HepG2 (cell line): Measurements from ENCODE around the gene ABCD1. TPM values are rescaled to one million over a fixed set of nuclear protein-coding genes. Genes with fewer than 3 reads are reported as not detected.

Source experiments
- EP300 ChIP-seq, 3 experiments: sonication (generic) in 1 of 3; formaldehyde crosslinking in 1 of 3; IDR thresholded peaks; 2 replicates each; pipeline versions ENCODE4 v1.5.1 to v1.6.1; 2011 to 2020; ENCODE audit warnings: low read depth in 2 of 3, low read length in 2 of 3, borderline replicate concordance in 1 of 3, improper control_type of control experiment in 1 of 3, mild to moderate bottlenecking in 1 of 3, missing genetic modification reagents in 1 of 3, moderate library complexity in 1 of 3
- MAZ ChIP-seq, 2 experiments: sonication (generic) in 1 of 2; formaldehyde crosslinking in 1 of 2; IDR thresholded peaks; 2 replicates each; pipeline versions ENCODE4 v1.5.0 to v1.6.1; 2012 to 2020; ENCODE audit warnings: low read depth in 2 of 2, mild to moderate bottlenecking in 2 of 2, borderline replicate concordance in 1 of 2, improper control_type of control experiment in 1 of 2, low read length in 1 of 2, missing genetic modification reagents in 1 of 2, moderate library complexity in 1 of 2
- NR2F1 ChIP-seq, 2 experiments: fragments of 450-650 bp in 1 of 2; formaldehyde crosslinking in 1 of 2; IDR thresholded peaks; 2 replicates each; pipeline versions ENCODE4 v1.5.0 to v1.6.1; 2016 to 2020; ENCODE audit warnings: mild to moderate bottlenecking in 1 of 2, missing compliant biosample characterization in 1 of 2, missing genetic modification reagents in 1 of 2, moderate library complexity in 1 of 2
- SP140L ChIP-seq: sonication (generic); formaldehyde crosslinking; IDR thresholded peaks from 2 replicates; pipeline ENCODE4 v1.4.0; 2020; ENCODE audit warnings: missing genetic modification reagents, borderline replicate concordance
- SRF ChIP-seq: IDR thresholded peaks from 2 replicates; pipeline ENCODE4 v1.6.1; 2011; ENCODE audit warnings: mild to moderate bottlenecking, low read depth, low read length, moderate library complexity
- TP53 ChIP-seq: sonication (generic); formaldehyde crosslinking; conservative IDR thresholded peaks from 2 replicates; pipeline ENCODE4 v1.4.0; 2020; ENCODE audit warnings: missing genetic modification reagents
- ZNF572 ChIP-seq: sonication (generic); formaldehyde crosslinking; IDR thresholded peaks from 2 replicates; pipeline ENCODE4 v1.5.1; 2020; ENCODE audit warnings: mild to moderate bottlenecking, missing genetic modification reagents
- polyA plus RNA-seq, 8 experiments: library from polyadenylated mRNA; depleted of rRNA in 3 of 8; stranded (reverse) in 7 of 8; unstranded in 1 of 8; fragments of >200 nt; fragmentation: Illumina TruSeq in 4 of 8; extraction: Trizol in 4 of 8; gene quantifications; 2 replicates each; pipeline versions ENCODE4 v1.2.1 to v1.2.3, GENCODE V29; 2011 to 2016; ENCODE audit warnings: low read depth in 4 of 8, missing spikeins in 1 of 8, mixed read lengths in 1 of 8; ENCODE audit not compliant: insufficient read depth in 1 of 8
- total RNA-seq, 5 experiments: library from RNA; depleted of rRNA; stranded (reverse); fragments of >200 nt; fragmentation: Illumina TruSeq; extraction: Trizol; gene quantifications; 2 replicates each; pipeline ENCODE4 v1.2.3, GENCODE V29; 2016; ENCODE audit warnings: low read depth in 1 of 5
- TF ChIP-seq, protein P1 (sequence below): sonication (generic); formaldehyde crosslinking; conservative IDR thresholded peaks from 2 replicates; pipeline ENCODE4 v1.4.0; 2020; ENCODE audit warnings: missing genetic modification reagents
- TF ChIP-seq, protein P2 (sequence below): sonication (generic); formaldehyde crosslinking; IDR thresholded peaks from 2 replicates; pipeline ENCODE4 v1.5.1; 2020; ENCODE audit warnings: missing genetic modification reagents, mild to moderate bottlenecking, borderline replicate concordance
- TF ChIP-seq, protein P3 (sequence below): sonication (generic); formaldehyde crosslinking; IDR thresholded peaks from 2 replicates; pipeline ENCODE4 v1.4.0; 2020; ENCODE audit warnings: missing genetic modification reagents
- TF ChIP-seq, protein P4 (sequence below): sonication (generic); formaldehyde crosslinking; IDR thresholded peaks from 2 replicates; pipeline ENCODE4 v1.4.0; 2020; ENCODE audit warnings: missing genetic modification reagents
- TF ChIP-seq, protein P5 (sequence below): sonication (generic); formaldehyde crosslinking; IDR thresholded peaks from 2 replicates; pipeline ENCODE4 v1.4.0; 2020; ENCODE audit warnings: missing genetic modification reagents
- TF ChIP-seq, protein P6 (sequence below): sonication (generic); formaldehyde crosslinking; IDR thresholded peaks from 2 replicates; pipeline ENCODE4 v1.8.0; 2022; ENCODE audit warnings: missing genetic modification reagents, mild to moderate bottlenecking, borderline replicate concordance

The ABCD1 gene
- total and polyA plus RNA-seq, 2 of the 13 experiments (the other 11 are each of a cell fraction or from before 2014, with no cell fraction given), result 11.4 to 15.9 TPM

DNA sequence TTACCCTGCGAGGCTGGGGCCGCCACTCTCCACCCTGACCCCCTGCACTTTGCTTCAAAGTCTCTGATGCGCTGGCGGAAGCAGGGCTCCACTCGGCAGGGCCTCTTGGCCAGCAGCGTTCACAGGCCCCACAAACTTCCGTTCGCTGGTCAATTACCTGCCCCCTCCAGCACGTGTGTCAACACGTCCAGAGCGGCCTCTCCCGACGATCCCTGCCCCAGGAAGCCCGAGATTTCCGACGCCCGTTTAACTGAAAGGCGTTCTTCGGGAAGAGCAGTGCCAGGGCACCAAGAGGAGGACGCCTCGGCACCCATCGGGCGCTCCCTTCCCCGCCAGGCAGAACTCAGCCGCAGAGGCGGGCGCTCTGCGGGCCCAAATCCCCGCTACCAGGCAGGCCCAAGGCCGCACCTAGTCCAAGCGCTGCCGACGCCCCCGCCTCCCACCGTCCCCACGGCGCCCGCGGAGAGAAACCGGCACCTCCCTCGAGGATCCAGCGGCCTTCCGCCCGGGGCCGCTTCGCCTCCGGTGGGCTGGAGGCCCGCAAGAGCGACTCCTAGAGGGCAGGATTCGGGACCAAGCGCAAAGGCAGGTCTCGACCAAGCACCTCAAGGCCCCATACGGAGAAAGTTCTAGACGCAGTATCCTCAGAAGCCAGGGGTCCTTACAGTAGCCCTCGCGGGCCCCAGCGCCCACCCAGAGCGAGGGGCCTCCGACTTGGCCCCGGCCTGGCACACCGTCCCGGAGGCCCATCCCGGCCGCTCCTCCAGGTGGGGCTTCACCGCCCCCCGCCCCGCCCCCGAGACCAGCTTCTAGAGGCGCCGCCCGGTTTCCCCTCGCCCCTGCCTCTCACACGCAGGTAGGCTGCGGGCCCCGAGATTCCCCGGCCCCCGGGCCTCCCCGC is 1.1 kb upstream of the ABCD1 start (continued):
- TF ChIP-seq NR2F1 (CRISPR knock-in tag; IDR thresholded peaks at IDR 0.05) (0 out of 4 replicates have a peak, but pooled peaks of 1 of the 2 experiments have one; percentile 12), ZNF572 (CRISPR knock-in tag) (no peak), EP300 (IDR thresholded peaks at IDR 0.05; ENCODE audit: low read depth in 2 of 2, low read length in 2 of 2) (0 out of 4 replicates have a peak, but pooled peaks of 1 of the 2 experiments have one; percentile 18), EP300 (CRISPR knock-in tag; IDR thresholded peaks at IDR 0.05; ENCODE audit: borderline replicate concordance) (no peak), MAZ (IDR thresholded peaks at IDR 0.05; ENCODE audit: borderline replicate concordance, low read depth, low read length) (no peak), MAZ (CRISPR knock-in tag; IDR thresholded peaks at IDR 0.05; ENCODE audit: low read depth) (peak; percentile 70; the same call in 1 of the 2 replicates), SP140L (no peak), TP53 (CRISPR knock-in tag) (no peak), SRF (no peak)
- TF ChIP-seq, protein P1, sequence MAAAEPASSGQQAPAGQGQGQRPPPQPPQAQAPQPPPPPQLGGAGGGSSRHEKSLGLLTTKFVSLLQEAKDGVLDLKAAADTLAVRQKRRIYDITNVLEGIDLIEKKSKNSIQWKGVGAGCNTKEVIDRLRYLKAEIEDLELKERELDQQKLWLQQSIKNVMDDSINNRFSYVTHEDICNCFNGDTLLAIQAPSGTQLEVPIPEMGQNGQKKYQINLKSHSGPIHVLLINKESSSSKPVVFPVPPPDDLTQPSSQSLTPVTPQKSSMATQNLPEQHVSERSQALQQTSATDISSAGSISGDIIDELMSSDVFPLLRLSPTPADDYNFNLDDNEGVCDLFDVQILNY (CRISPR knock-in tag), result no peak
- TF ChIP-seq, protein P2, sequence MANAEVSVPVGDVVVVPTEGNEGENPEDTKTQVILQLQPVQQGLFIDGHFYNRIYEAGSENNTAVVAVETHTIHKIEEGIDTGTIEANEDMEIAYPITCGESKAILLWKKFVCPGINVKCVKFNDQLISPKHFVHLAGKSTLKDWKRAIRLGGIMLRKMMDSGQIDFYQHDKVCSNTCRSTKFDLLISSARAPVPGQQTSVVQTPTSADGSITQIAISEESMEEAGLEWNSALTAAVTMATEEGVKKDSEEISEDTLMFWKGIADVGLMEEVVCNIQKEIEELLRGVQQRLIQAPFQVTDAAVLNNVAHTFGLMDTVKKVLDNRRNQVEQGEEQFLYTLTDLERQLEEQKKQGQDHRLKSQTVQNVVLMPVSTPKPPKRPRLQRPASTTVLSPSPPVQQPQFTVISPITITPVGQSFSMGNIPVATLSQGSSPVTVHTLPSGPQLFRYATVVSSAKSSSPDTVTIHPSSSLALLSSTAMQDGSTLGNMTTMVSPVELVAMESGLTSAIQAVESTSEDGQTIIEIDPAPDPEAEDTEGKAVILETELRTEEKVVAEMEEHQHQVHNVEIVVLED, result peak; percentile 50
- TF ChIP-seq, protein P3, sequence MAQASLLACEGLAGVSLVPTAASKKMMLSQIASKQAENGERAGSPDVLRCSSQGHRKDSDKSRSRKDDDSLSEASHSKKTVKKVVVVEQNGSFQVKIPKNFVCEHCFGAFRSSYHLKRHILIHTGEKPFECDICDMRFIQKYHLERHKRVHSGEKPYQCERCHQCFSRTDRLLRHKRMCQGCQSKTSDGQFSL (CRISPR knock-in tag), result no peak
- TF ChIP-seq, protein P4, sequence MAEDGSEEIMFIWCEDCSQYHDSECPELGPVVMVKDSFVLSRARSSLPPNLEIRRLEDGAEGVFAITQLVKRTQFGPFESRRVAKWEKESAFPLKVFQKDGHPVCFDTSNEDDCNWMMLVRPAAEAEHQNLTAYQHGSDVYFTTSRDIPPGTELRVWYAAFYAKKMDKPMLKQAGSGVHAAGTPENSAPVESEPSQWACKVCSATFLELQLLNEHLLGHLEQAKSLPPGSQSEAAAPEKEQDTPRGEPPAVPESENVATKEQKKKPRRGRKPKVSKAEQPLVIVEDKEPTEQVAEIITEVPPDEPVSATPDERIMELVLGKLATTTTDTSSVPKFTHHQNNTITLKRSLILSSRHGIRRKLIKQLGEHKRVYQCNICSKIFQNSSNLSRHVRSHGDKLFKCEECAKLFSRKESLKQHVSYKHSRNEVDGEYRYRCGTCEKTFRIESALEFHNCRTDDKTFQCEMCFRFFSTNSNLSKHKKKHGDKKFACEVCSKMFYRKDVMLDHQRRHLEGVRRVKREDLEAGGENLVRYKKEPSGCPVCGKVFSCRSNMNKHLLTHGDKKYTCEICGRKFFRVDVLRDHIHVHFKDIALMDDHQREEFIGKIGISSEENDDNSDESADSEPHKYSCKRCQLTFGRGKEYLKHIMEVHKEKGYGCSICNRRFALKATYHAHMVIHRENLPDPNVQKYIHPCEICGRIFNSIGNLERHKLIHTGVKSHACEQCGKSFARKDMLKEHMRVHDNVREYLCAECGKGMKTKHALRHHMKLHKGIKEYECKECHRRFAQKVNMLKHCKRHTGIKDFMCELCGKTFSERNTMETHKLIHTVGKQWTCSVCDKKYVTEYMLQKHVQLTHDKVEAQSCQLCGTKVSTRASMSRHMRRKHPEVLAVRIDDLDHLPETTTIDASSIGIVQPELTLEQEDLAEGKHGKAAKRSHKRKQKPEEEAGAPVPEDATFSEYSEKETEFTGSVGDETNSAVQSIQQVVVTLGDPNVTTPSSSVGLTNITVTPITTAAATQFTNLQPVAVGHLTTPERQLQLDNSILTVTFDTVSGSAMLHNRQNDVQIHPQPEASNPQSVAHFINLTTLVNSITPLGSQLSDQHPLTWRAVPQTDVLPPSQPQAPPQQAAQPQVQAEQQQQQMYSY (CRISPR knock-in tag), result no peak
- TF ChIP-seq, protein P5, sequence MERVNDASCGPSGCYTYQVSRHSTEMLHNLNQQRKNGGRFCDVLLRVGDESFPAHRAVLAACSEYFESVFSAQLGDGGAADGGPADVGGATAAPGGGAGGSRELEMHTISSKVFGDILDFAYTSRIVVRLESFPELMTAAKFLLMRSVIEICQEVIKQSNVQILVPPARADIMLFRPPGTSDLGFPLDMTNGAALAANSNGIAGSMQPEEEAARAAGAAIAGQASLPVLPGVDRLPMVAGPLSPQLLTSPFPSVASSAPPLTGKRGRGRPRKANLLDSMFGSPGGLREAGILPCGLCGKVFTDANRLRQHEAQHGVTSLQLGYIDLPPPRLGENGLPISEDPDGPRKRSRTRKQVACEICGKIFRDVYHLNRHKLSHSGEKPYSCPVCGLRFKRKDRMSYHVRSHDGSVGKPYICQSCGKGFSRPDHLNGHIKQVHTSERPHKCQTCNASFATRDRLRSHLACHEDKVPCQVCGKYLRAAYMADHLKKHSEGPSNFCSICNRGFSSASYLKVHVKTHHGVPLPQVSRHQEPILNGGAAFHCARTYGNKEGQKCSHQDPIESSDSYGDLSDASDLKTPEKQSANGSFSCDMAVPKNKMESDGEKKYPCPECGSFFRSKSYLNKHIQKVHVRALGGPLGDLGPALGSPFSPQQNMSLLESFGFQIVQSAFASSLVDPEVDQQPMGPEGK, result peak; percentile 72
- TF ChIP-seq, protein P6, sequence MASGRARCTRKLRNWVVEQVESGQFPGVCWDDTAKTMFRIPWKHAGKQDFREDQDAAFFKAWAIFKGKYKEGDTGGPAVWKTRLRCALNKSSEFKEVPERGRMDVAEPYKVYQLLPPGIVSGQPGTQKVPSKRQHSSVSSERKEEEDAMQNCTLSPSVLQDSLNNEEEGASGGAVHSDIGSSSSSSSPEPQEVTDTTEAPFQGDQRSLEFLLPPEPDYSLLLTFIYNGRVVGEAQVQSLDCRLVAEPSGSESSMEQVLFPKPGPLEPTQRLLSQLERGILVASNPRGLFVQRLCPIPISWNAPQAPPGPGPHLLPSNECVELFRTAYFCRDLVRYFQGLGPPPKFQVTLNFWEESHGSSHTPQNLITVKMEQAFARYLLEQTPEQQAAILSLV (CRISPR knock-in tag), result 0 out of 2 replicates have a peak, but pooled peaks have one; percentile 43
